WTC11 (cell line): Measurements from ENCODE around the gene CSNK1G1.

Experiments
- CTCF ChIP-seq: fragments of 200-600 bp; IDR thresholded peaks from 2 replicates; pipeline ENCODE4 v1.8.0; 2022; ENCODE audit warnings: antibody characterized with exemption
- MAX ChIP-seq: sonication (generic); formaldehyde crosslinking; IDR thresholded peaks from 2 replicates; pipeline ENCODE4 v1.8.0; 2022; ENCODE audit warnings: mild to moderate bottlenecking, missing genetic modification reagents

GRCh38 chr15:64400583-64400982, 44.6 kb upstream of the CSNK1G1 start:
- TF ChIP-seq CTCF: no peak
- TF ChIP-seq MAX (CRISPR knock-in tag): no peak
